K562 (cell line): Measurements from ENCODE around the gene FGF11. TPM values are rescaled to one million over a fixed set of nuclear protein-coding genes. Genes with fewer than 3 reads are reported as not detected.

Experiments used
- ATF1 ChIP-seq, 2 experiments: fragments of 450-650 bp in 1 of 2; IDR thresholded peaks; 2 replicates each; pipeline ENCODE4 v1.6.1; 2016; ENCODE audit warnings: missing compliant biosample characterization in 1 of 2, missing genetic modification characterization in 1 of 2
- EP300 ChIP-seq: IDR thresholded peaks from 2 replicates; pipeline ENCODE4 v1.6.1; 2012; ENCODE audit warnings: low read length, improper control_type of control experiment
- ESRRA ChIP-seq: fragments of 450-650 bp; IDR thresholded peaks from 2 replicates; pipeline ENCODE4 v1.6.1; 2014; ENCODE audit warnings: low read depth, mild to moderate bottlenecking, moderate library complexity, borderline replicate concordance
- HMG20B ChIP-seq: fragments of 250-450 bp; sonication (Bioruptor Pico); IDR thresholded peaks from 2 replicates; pipeline ENCODE4 v1.5.0; 2021; ENCODE audit warnings: mild to moderate bottlenecking
- IRF2 ChIP-seq: sonication (generic); formaldehyde crosslinking; IDR thresholded peaks from 2 replicates; pipeline ENCODE4 v1.8.1; 2022; ENCODE audit warnings: mild to moderate bottlenecking, missing genetic modification reagents
- JUND ChIP-seq, 2 experiments: IDR thresholded peaks; 2 replicates in 1 of 2; 3 replicates in 1 of 2; pipeline ENCODE4 v1.6.1; 2011; ENCODE audit warnings: borderline replicate concordance in 2 of 2, low read depth in 2 of 2, low read length in 2 of 2, improper control_type of control experiment in 1 of 2, missing biosample characterization in 1 of 2, missing genetic modification characterization in 1 of 2, missing genetic modification reagents in 1 of 2
- KDM1A ChIP-seq, 2 experiments: fragments of 450-650 bp; IDR thresholded peaks; 2 replicates each; pipeline ENCODE4 v1.6.1; 2016; ENCODE audit warnings: mild to moderate bottlenecking in 2 of 2
- LARP7 ChIP-seq: fragments of 450-650 bp; IDR thresholded peaks from 2 replicates; pipeline ENCODE4 v1.6.1; 2016
- MEIS2 ChIP-seq: fragments of 450-650 bp; IDR thresholded peaks from 2 replicates; pipeline ENCODE4 v1.6.1; 2014; ENCODE audit warnings: mild to moderate bottlenecking; ENCODE audit not compliant: partially characterized antibody
- NFE2 ChIP-seq: IDR thresholded peaks from 2 replicates; pipeline ENCODE4 v1.6.1; 2014; ENCODE audit warnings: antibody characterized with exemption, low read depth
- NFIC ChIP-seq: fragments of 450-650 bp; IDR thresholded peaks from 2 replicates; pipeline ENCODE4 v1.6.1; 2017; ENCODE audit warnings: mild to moderate bottlenecking, inconsistent platforms
- NR2C1 ChIP-seq, 2 experiments: fragments of 450-650 bp; IDR thresholded peaks; 2 replicates each; pipeline ENCODE4 v1.6.1; 2017; ENCODE audit warnings: mild to moderate bottlenecking in 2 of 2, antibody characterized with exemption in 1 of 2, inconsistent platforms in 1 of 2, missing compliant biosample characterization in 1 of 2, missing genetic modification characterization in 1 of 2
- NR2C2 ChIP-seq, 2 experiments: fragments of 200-800 bp in 1 of 2; sonication (Bioruptor generic) in 1 of 2; sonication (generic) in 1 of 2; formaldehyde crosslinking in 1 of 2; IDR thresholded peaks; 2 replicates each; pipeline versions ENCODE4 v1.6.1 to v1.8.0; 2016 to 2022; ENCODE audit warnings: mild to moderate bottlenecking in 1 of 2, missing compliant biosample characterization in 1 of 2, missing genetic modification characterization in 1 of 2, missing genetic modification reagents in 1 of 2
- SAFB2 ChIP-seq: fragments of 200-400 bp; formaldehyde crosslinking; IDR thresholded peaks from 2 replicates; pipeline ENCODE4 v1.6.1; 2018; ENCODE audit warnings: borderline replicate concordance, low read length, low read depth, moderate library complexity; ENCODE audit not compliant: severe bottlenecking
- SMARCA5 ChIP-seq: fragments of 450-650 bp; IDR thresholded peaks from 2 replicates; pipeline ENCODE4 v1.6.1; 2016
- TEAD4 ChIP-seq, 2 experiments: sonication (generic) in 1 of 2; formaldehyde crosslinking in 1 of 2; IDR thresholded peaks; 2 replicates each; pipeline versions ENCODE4 v1.6.1 to v1.8.0; 2012 to 2022; ENCODE audit warnings: borderline replicate concordance in 1 of 2, inconsistent platforms in 1 of 2, low read length in 1 of 2, mild to moderate bottlenecking in 1 of 2, missing genetic modification reagents in 1 of 2
- ZC3H11A ChIP-seq: IDR thresholded peaks from 2 replicates; pipeline ENCODE4 v1.6.1; 2012; ENCODE audit warnings: low read depth, low read length, improper control_type of control experiment
- ZNF175 ChIP-seq: fragments of 200-800 bp; sonication (Bioruptor generic); IDR thresholded peaks from 2 replicates; pipeline ENCODE4 v1.6.1; 2016; ENCODE audit warnings: low read depth, mild to moderate bottlenecking, missing genetic modification characterization, missing compliant biosample characterization
- ZNF232 ChIP-seq: sonication (generic); formaldehyde crosslinking; IDR thresholded peaks from 2 replicates; pipeline ENCODE4 v1.8.0; 2022; ENCODE audit warnings: mild to moderate bottlenecking, missing genetic modification reagents
- polyA plus RNA-seq, 8 experiments: library from polyadenylated mRNA; depleted of rRNA in 4 of 8; stranded (reverse) in 5 of 8; unstranded in 3 of 8; fragments of >200 nt; fragmentation: Nextera tagmentation in 2 of 8; fragmentation: Illumina TruSeq in 1 of 8; extraction: Ambion mirVana in 2 of 8; extraction: Trizol in 1 of 8; gene quantifications; 2 replicates each; pipeline versions ENCODE4 v1.2.1 to v1.2.3, GENCODE V29; 2011 to 2014; ENCODE audit warnings: inconsistent platforms in 1 of 8, missing spikeins in 1 of 8
- total RNA-seq, 7 experiments: library from RNA; depleted of rRNA in 6 of 7; stranded (reverse); fragments of >200 nt in 6 of 7; fragmentation: Illumina TruSeq in 2 of 7; extraction: Trizol in 2 of 7; gene quantifications; 2 replicates each; pipeline versions ENCODE4 v1.2.1 to v1.2.3, GENCODE V29; 2011 to 2021; ENCODE audit warnings: low replicate concordance in 1 of 7
- TF ChIP-seq, protein P1 (sequence below): sonication (generic); IDR thresholded peaks from 2 replicates; pipeline ENCODE4 v1.6.1; 2016
- TF ChIP-seq, protein P2 (sequence below): fragments of 250-450 bp; sonication (Bioruptor Pico); IDR thresholded peaks from 2 replicates; pipeline ENCODE4 v1.4.0; 2020

Gene FGF11
- total and polyA plus RNA-seq, 9 of the 15 experiments (the other 6 are each of a cell fraction or from before 2014, with no cell fraction given), result 1.2 to 7.5 (median 3.0) TPM

DNA sequence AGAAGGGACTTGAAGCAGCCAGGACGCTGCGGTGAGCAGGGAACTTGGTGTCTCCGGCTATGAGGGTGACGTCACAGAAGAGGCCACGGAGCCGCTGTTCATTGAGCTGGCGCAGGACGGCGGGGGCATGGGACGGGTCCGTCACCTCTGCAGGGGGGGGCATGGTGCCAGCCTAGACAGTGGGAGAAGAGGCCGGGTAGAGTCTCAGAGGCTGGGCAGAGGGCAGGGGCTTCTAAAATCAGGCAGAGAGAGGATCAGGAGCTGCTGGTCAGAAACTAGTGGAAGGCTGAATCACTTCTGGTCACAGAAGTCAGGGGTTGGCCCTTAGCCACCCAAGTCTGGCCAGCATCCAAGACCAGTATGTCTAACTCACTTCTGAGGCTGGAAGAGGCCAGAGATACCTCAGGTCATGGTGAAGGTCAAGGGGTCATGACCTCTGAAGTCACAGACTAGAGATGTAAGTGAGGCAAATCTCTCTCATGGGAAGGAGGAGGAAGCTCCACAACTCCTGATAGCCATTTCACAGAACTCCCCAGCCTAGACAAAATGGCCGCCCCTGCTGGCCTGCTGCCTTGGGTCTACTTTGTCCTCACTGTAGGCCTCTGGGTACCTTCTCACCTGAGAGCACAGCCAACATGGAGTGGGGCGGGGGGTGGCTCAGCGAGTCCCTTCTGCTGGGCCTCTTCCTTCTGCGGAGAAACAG is 27.5 kb downstream of the FGF11 start (continued):
- TF ChIP-seq KDM1A (IDR thresholded peaks at IDR 0.05) (peak; percentile 74 to 86), HMG20B (CRISPR knock-in tag) (no peak), ESRRA (peak; percentile 99), SMARCA5 (no peak), TEAD4 (IDR thresholded peaks at IDR 0.05; ENCODE audit: low read length) (peak; percentile 72), TEAD4 (CRISPR knock-in tag; IDR thresholded peaks at IDR 0.05; ENCODE audit: borderline replicate concordance) (no peak), ATF1 (CRISPR knock-in tag; IDR thresholded peaks at IDR 0.05) (no peak), ATF1 (tag; IDR thresholded peaks at IDR 0.05) (0 out of 2 replicates have a peak, but pooled peaks have one; percentile 20), ZC3H11A (peak; percentile 79; the same call in 1 of the 2 replicates), SAFB2 (no peak), ZNF232 (CRISPR knock-in tag) (no peak), NFIC (peak; percentile 94), JUND (IDR thresholded peaks at IDR 0.05; ENCODE audit: borderline replicate concordance, low read depth, low read length) (peak; percentile 25; the same call in 1 of the 2 replicates), JUND (tag; IDR thresholded peaks at IDR 0.05; ENCODE audit: borderline replicate concordance, low read depth, low read length) (peak; percentile 47; the same call in 1 of the 3 replicates), EP300 (no peak), LARP7 (no peak), MEIS2 (no peak), ZNF175 (CRISPR knock-in tag) (0 out of 2 replicates have a peak, but pooled peaks have one; percentile 45), NFE2 (0 out of 2 replicates have a peak, but pooled peaks have one; percentile 18), IRF2 (CRISPR knock-in tag) (no peak), NR2C2 (CRISPR knock-in tag; IDR thresholded peaks at IDR 0.05) (peak; percentile 80; the same call in 1 of the 2 replicates), NR2C2 (tag; IDR thresholded peaks at IDR 0.05) (peak; percentile 95), NR2C1 (IDR thresholded peaks at IDR 0.05) (peak; percentile 92), NR2C1 (tag; IDR thresholded peaks at IDR 0.05) (peak; percentile 96)
- TF ChIP-seq, protein P1, sequence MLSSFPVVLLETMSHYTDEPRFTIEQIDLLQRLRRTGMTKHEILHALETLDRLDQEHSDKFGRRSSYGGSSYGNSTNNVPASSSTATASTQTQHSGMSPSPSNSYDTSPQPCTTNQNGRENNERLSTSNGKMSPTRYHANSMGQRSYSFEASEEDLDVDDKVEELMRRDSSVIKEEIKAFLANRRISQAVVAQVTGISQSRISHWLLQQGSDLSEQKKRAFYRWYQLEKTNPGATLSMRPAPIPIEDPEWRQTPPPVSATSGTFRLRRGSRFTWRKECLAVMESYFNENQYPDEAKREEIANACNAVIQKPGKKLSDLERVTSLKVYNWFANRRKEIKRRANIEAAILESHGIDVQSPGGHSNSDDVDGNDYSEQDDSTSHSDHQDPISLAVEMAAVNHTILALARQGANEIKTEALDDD, result peak; percentile 71
- TF ChIP-seq, protein P2, sequence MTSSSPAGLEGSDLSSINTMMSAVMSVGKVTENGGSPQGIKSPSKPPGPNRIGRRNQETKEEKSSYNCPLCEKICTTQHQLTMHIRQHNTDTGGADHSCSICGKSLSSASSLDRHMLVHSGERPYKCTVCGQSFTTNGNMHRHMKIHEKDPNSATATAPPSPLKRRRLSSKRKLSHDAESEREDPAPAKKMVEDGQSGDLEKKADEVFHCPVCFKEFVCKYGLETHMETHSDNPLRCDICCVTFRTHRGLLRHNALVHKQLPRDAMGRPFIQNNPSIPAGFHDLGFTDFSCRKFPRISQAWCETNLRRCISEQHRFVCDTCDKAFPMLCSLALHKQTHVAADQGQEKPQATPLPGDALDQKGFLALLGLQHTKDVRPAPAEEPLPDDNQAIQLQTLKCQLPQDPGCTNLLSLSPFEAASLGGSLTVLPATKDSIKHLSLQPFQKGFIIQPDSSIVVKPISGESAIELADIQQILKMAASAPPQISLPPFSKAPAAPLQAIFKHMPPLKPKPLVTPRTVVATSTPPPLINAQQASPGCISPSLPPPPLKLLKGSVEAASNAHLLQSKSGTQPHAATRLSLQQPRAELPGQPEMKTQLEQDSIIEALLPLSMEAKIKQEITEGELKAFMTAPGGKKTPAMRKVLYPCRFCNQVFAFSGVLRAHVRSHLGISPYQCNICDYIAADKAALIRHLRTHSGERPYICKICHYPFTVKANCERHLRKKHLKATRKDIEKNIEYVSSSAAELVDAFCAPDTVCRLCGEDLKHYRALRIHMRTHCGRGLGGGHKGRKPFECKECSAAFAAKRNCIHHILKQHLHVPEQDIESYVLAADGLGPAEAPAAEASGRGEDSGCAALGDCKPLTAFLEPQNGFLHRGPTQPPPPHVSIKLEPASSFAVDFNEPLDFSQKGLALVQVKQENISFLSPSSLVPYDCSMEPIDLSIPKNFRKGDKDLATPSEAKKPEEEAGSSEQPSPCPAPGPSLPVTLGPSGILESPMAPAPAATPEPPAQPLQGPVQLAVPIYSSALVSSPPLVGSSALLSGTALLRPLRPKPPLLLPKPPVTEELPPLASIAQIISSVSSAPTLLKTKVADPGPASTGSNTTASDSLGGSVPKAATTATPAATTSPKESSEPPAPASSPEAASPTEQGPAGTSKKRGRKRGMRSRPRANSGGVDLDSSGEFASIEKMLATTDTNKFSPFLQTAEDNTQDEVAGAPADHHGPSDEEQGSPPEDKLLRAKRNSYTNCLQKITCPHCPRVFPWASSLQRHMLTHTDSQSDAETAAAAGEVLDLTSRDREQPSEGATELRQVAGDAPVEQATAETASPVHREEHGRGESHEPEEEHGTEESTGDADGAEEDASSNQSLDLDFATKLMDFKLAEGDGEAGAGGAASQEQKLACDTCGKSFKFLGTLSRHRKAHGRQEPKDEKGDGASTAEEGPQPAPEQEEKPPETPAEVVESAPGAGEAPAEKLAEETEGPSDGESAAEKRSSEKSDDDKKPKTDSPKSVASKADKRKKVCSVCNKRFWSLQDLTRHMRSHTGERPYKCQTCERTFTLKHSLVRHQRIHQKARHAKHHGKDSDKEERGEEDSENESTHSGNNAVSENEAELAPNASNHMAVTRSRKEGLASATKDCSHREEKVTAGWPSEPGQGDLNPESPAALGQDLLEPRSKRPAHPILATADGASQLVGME (CRISPR knock-in tag), result no peak
